T follicular helper cell (primary cell): ENCODE measurements around the gene GPX4.

Source experiments
- DNase-seq: peaks from one replicate; pipeline ENCODE4 v3.0.0-alpha.2; 2020; ENCODE audit warnings: low read depth

GPX4 gene

GRCh38 chr19:1068009-1069001, 35.5 kb upstream of the GPX4 start:
- no peak for DNase-seq

- DNase-seq, result peak; percentile 59
Measured at GRCh38 chr19:1069009-1069779, 34.6 kb upstream of the GPX4 start.

- no peak for DNase-seq
Measured at GRCh38 chr19:1070576-1070930, 33.2 kb upstream of the GPX4 start.

GRCh38 chr19:1070931-1071791, 32.6 kb upstream of the GPX4 start:
- DNase-seq, result no peak

- DNase-seq, result no peak
Measured at GRCh38 chr19:1072371-1073015, 31.3 kb upstream of the GPX4 start.

GRCh38 chr19:1073063-1073955, 30.5 kb upstream of the GPX4 start:
- no peak for DNase-seq

GRCh38 chr19:1073956-1074517, 29.8 kb upstream of the GPX4 start:
- DNase-seq, result no peak

- peak; percentile 94 for DNase-seq
Measured at GRCh38 chr19:1074544-1075283, 29.1 kb upstream of the GPX4 start.

GRCh38 chr19:1076046-1076386, 27.8 kb upstream of the GPX4 start:
- no peak for DNase-seq

GRCh38 chr19:1076951-1077350, 26.8 kb upstream of the GPX4 start:
- peak; percentile 92 for DNase-seq

GRCh38 chr19:1079566-1080111, 24.2 kb upstream of the GPX4 start:
- DNase-seq, result no peak

- DNase-seq, result no peak
Measured at GRCh38 chr19:1080360-1081161, 23.2 kb upstream of the GPX4 start.

- DNase-seq, result no peak
Measured at GRCh38 chr19:1081301-1082164, 22.3 kb upstream of the GPX4 start.

GRCh38 chr19:1082165-1082927, 21.4 kb upstream of the GPX4 start:
- DNase-seq, result peak; percentile 83

GRCh38 chr19:1082928-1083816, 20.6 kb upstream of the GPX4 start:
- DNase-seq, result no peak
